ENCODE results near the gene KRTAP10-10. TPM values are rescaled to one million over a fixed set of nuclear protein-coding genes. Genes with fewer than 3 reads are reported as not detected.
A peak's percentile ranks its signal among the peaks of the same experiment; 100 is the strongest.

Gene KRTAP10-10
- total RNA-seq, 1 donor from 2014 or later: not detected

DNA sequence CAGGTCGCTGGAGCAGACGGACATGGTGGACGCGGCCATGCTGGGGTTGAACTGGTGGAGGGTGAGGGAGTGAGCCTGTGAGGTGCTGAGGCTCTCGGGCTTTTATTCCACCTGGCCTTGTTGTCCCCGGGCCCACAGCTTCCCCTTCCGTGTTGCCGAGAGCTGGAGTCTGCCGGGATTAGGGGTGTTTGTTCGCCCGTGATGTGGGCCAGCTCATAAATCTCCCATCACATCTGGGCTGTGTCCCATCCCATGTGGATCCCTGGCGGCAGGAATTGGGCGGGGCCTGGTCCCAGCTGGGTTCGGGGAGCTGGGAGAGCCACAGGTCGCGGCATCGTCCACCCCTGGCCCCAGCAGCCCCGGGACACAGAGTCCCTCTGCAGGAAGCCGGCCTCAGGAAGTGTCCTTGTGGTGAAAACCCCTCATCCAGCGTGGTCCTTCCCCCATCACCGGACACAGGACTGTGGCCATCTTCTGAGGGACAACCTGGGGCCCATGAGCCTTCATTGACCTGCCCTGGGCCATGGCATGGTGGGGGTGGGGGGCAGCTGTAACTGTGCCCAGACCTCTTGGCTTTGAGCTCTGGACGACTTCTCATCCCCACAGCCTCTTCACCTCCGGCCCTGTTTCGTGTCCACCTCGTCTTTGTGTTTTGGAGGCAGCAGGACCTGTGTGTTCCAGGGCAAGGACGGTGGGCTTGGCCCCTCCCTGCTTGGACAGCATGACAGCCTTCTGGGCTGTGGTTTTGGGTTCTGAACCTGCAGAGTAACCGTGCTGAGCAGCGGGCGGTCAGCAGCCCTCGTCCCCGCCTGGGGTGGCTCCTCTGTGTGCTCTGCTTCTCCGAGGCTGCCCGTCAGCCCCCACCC, 44.5 kb upstream of the KRTAP10-10 start, which contains the start of gene KRTAP10-6:
Gene KRTAP10-6, minus strand, starts transcription at position 60 of the 866 bp plus-strand sequence. Its CDS starts 21 bp downstream, at position 39.
- Histone ChIP-seq H3K9me3 (ENCODE audit: insufficient read depth, low read depth, low read length) (peaks cover 3% of the 10 kb centered on the region), H3K79me2 (ENCODE audit: insufficient read depth, low read length) (no peaks in the 10 kb centered on the region), H4K20me1 (ENCODE audit: insufficient read depth, low read length) (no peaks in the 10 kb centered on the region), H3K27me3 (ENCODE audit: insufficient read depth, low read length) (no peaks in the 10 kb centered on the region), H3K9ac (ENCODE audit: low read length) (no peak within 1 kb of the TSS), H3K4me2 (ENCODE audit: low read length) (no peak within 1 kb of the TSS), H3K4me3 (ENCODE audit: insufficient read depth, low read depth, low read length) (no peak within 1 kb of the TSS), H3K27ac (ENCODE audit: low read depth, low read length) (no peak within 1 kb of the TSS), H3K4me1 (ENCODE audit: insufficient read depth, low read length) (no peaks in the 10 kb centered on the region), H2AFZ (ENCODE audit: low read depth, low read length) (no peak within 1 kb of the TSS), H3K36me3 (ENCODE audit: insufficient read depth, low read length) (no peaks in the 10 kb centered on the region)
- Mint-ChIP-seq H3K9me3 (ENCODE audit: unreplicated experiment) (peaks cover 7% of the 10 kb centered on the region), H3K4me1 (ENCODE audit: low read depth, unreplicated experiment) (peaks cover 2% of the 10 kb centered on the region), H3K27me3 (ENCODE audit: low read depth, unreplicated experiment) (peaks cover 27% of the 10 kb centered on the region), H3K4me3 (ENCODE audit: unreplicated experiment) (no peak within 1 kb of the TSS), H3K27ac (ENCODE audit: unreplicated experiment) (peak within 1 kb of the TSS; percentile 58), H3K36me3 (ENCODE audit: low read depth, unreplicated experiment) (peaks cover 1% of the 10 kb centered on the region)
- no peak for TF ChIP-seq EZH2 (IDR thresholded peaks at IDR 0.05; ENCODE audit: insufficient read depth, low read length)
- TF ChIP-seq, protein P1, sequence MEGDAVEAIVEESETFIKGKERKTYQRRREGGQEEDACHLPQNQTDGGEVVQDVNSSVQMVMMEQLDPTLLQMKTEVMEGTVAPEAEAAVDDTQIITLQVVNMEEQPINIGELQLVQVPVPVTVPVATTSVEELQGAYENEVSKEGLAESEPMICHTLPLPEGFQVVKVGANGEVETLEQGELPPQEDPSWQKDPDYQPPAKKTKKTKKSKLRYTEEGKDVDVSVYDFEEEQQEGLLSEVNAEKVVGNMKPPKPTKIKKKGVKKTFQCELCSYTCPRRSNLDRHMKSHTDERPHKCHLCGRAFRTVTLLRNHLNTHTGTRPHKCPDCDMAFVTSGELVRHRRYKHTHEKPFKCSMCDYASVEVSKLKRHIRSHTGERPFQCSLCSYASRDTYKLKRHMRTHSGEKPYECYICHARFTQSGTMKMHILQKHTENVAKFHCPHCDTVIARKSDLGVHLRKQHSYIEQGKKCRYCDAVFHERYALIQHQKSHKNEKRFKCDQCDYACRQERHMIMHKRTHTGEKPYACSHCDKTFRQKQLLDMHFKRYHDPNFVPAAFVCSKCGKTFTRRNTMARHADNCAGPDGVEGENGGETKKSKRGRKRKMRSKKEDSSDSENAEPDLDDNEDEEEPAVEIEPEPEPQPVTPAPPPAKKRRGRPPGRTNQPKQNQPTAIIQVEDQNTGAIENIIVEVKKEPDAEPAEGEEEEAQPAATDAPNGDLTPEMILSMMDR (IDR thresholded peaks at IDR 0.05; ENCODE audit: insufficient read depth, low read depth, low read length): no peak
- FAIRE-seq (no peak), DNase-seq (ENCODE audit: low read depth) (no peak)

DNA sequence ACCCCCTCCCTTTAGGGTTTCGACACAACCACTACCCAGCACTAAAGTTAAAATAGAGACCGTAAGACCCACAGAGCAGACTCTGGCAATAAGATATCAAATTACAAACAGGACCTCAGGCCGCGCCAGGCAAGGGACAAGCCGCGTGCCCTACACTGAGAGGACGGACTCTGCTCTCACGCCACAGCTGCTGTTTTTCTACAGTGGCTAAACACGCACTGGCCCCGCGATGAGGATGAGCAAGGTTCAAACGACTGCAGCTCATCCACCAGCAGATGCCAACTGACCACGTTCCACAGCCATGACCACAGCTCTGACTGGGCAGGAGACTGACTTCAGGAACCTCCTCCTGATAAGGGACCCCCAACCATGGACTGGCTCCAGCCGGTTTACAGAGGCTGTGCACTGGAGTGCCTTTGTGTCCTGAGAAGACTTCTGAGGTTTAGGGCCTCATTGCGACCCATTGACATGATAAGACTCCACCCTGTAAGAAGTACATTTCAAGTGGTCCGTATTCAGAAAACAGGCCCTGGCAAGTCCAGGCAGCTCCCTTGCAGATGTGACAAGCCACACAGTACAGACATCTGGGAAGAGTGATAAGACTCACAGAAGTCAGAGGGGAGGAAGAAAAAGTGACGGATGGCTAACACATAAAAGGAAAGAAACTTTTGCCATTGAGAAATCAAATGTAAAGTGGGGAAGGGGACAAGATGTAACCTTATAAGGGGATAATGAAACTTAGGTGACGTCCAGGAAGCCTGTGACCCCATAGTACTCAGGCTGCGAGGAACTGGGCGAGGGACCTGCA, 43.4 kb upstream of the KRTAP10-10 start:
- no peak overlapping the region for H3K27ac ChIP-seq (ENCODE audit: low read depth, low read length)
- peak overlapping the region; percentile 58 for H3K27ac Mint-ChIP-seq (ENCODE audit: unreplicated experiment)
- FAIRE-seq (no peak), DNase-seq (ENCODE audit: low read depth) (no peak)
- peaks cover 1% of the 10 kb centered on the region for H3K36me3 Mint-ChIP-seq (ENCODE audit: low read depth, unreplicated experiment)
- H3K4me3 ChIP-seq (ENCODE audit: insufficient read depth, low read depth, low read length): no peak overlapping the region
- no peaks in the 10 kb centered on the region for H3K27me3 ChIP-seq (ENCODE audit: insufficient read depth, low read length)
- TF ChIP-seq EZH2 (IDR thresholded peaks at IDR 0.05; ENCODE audit: insufficient read depth, low read length): no peak
- TF ChIP-seq, protein P1 (IDR thresholded peaks at IDR 0.05; ENCODE audit: insufficient read depth, low read depth, low read length): no peak
- H3K4me1 ChIP-seq (ENCODE audit: insufficient read depth, low read length): no peaks in the 10 kb centered on the region
- H3K9ac ChIP-seq (ENCODE audit: low read length): no peak overlapping the region
- no peak overlapping the region for H2AFZ ChIP-seq (ENCODE audit: low read depth, low read length)
- no peak overlapping the region for H3K4me3 Mint-ChIP-seq (ENCODE audit: unreplicated experiment)
- peaks cover 2% of the 10 kb centered on the region for H3K4me1 Mint-ChIP-seq (ENCODE audit: low read depth, unreplicated experiment)
- H3K36me3 ChIP-seq (ENCODE audit: insufficient read depth, low read length): no peaks in the 10 kb centered on the region
- H3K79me2 ChIP-seq (ENCODE audit: insufficient read depth, low read length): no peaks in the 10 kb centered on the region
- no peak overlapping the region for H3K4me2 ChIP-seq (ENCODE audit: low read length)
- no peaks in the 10 kb centered on the region for H4K20me1 ChIP-seq (ENCODE audit: insufficient read depth, low read length)
- peaks cover 7% of the 10 kb centered on the region for H3K9me3 ChIP-seq (ENCODE audit: insufficient read depth, low read depth, low read length)
- H3K9me3 Mint-ChIP-seq (ENCODE audit: unreplicated experiment): peaks cover 14% of the 10 kb centered on the region
- peaks cover 27% of the 10 kb centered on the region for H3K27me3 Mint-ChIP-seq (ENCODE audit: low read depth, unreplicated experiment)

Data from astrocyte (in vitro differentiated cells and primary cell).